ENCODE data around the gene MBOAT1.

MBOAT1 gene

DNA sequence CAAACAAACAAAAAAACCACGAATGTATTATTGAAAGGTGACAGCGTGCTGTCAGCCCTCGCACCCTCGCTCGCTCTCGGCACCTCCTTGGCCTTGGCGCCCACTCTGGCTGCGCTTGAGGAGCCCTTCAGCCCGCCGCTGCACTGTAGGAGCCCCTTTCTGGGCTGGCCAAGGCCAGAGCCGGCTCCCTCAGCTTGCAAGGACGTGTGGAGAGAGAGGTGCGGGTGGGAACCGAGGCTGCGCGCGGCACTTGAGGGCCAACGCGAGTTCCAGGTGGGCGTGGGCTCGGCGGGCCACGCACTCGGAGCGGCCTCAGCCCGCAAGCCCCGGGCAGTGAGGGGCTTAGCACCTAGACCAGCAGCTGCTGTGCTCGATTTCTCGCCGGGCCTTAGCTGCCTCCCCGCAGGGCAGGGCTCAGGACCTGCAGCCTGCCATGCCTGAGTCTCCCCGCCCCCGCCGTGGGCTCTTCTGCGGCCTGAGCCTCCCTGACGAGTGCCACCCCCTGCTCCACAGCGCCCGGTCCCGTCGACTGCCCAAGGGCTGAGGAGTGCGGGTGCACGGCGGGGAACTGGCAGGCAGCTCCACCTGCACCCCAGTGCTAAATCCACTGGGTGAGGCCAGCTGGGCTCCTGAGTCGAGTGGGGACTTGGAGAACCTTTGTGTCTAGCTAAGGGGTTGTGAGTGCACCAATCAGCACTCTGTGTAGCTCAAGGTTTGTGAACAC lies 20.9 kb upstream of the MBOAT1 start:
- DNase-seq (no peak), ATAC-seq (no peak)

DNA sequence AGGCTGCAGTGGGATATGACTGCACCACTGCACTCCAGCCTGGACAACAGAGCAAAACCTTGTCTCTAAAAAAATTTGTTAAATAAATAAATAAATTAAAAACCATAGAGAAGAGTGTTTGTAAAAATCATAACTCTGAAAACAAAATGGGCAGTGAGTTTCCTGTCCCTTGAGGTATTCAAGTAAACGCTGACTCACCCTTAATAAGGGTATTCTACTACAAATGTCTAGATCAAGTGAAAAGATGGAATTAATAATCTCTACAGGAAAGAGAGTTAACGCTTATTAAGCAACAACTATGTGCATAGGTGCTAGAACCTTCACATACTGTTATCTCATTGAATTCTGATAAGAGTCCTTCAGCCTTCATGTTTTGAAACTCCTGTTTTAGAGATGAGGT lies 19.9 kb upstream of the MBOAT1 start:
- no peak for DNase-seq
- no peak for ATAC-seq

- ATAC-seq (no peak), DNase-seq (no peak)
These were observed 18.3 kb upstream of the MBOAT1 start for GRCh38 chr6:20230401-20231119.

- ATAC-seq (no peak), DNase-seq (no peak)
These were observed 17.6 kb upstream of the MBOAT1 start for GRCh38 chr6:20229881-20230280.

DNA sequence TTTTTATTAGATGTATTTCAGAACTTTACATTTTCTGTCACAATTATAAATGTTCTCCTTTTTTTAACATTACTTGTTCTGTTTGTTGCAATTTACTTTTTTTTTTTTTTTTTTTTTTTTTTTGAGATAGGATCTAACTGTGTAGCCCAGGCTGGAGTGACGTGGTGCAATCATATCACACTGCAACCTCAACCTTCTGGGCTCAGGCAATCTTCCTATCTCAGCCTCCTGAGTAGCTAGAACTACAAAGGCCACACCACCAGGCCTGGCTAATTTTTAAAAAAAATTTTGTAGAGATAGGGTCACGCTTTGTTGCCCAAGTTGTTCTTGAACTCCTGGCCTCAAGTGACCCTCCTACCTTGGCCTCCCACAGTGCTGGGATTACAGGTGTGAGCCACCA lies 15.1 kb upstream of the MBOAT1 start:
- no peak for DNase-seq
- ATAC-seq = no peak

DNA sequence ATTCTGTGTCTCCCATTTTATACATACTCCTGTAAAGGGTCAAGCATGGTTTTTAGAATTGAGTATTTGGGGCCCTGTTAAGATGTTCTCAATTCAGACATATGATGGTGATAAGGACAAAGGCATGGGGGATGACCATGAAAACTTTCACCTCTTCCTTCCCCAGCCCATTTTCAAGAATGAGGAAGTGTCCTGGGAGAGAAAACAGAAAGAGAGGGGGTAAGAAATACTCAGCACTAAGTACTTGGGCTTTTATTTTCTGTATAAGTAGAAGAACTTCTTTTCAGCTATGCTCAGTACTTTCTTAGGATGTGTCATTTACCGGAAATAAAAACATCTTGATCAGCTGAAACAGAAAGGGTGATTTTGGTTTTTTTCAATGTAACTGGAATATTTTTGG lies 10.9 kb upstream of the MBOAT1 start:
- DNase-seq (no peak), ATAC-seq (no peak)

DNA sequence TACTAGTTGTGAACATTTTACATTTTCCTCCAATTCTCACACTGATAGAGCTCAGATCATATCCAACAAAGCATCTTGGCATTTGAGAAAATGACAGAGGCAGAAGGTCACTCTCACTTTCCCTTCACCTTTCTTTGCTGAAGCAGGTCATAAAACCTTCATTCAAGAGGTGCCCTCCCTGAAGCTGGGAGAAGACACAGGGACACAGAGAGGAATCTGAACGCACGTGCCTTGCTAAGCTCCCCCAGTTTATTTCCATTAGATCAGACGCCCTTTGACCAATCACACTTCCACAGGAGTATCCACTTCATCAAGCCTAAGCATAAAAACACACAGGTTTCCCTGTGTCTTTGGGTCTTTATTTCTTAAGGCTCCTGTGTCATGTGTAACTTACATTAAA lies 9.2 kb upstream of the MBOAT1 start:
- ATAC-seq (no peak), DNase-seq (no peak)

GRCh38 chr6:20220359-20220758 lies 8.1 kb upstream of the MBOAT1 start:
- ATAC-seq (no peak), DNase-seq (no peak)

DNA sequence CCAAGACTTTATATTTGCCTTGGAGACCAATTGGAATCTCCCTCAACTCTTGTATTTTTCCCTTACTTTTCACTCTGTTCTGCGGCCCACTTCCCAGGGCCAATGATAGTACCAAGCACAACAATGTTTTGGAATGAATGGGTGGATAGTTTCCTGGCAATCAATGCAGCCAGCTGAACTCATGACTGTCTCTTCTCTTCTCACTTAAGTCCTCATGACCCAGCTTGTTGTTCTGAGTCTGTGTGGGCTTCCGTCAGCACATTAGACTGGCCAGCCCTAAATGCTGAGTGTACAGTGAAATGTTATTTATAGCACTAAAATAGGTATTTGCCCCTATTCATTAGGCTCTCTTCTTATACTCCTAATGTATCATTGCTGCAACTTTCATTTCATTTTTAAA lies 5.6 kb upstream of the MBOAT1 start:
- no peak for ATAC-seq
- DNase-seq = no peak

DNA sequence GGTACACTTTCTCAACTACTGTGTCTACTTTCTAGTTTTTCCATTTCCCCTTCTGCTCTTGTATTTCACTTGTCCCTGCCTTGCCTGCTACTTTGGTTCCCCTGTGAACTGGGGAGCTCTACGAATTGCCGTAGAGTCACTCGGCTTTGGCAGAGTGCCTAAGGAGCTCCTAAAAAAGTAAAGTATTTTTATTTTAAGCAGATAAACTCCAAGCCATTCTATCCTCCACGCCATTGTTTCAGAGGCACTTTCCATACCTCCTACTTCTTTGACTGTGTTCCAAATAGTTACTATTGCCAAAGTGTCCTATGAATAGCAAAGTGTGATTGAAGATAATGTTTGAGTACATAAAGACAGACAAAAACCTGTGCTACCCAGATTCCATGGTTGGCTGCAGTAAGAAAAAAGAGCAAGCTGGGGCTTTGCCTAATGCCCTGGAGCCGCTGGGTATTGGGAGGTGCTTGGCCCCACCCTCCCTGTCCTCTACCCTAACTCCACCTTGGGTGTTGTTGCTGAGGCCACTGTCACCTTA lies 5.1 kb upstream of the MBOAT1 start:
- ATAC-seq = no peak
- no peak for DNase-seq

DNA sequence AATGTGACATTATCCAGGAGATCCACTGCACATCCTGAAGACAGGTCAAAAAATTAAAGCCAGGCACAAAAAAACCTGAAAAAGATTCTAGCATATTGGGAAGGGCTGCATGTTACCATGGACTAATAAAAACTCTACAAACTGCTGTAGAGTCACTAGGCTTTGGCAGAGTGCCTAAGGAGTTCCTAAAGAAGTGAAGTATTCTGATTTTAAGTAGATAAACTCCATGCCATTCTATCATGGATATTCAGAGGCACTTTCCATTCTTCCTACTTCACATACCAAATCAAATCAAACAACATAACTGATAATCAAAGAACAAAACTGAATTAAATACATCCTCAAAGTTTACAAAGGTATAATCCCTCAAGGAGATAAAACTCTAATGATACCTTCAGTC lies 3.0 kb upstream of the MBOAT1 start:
- DNase-seq (no peak), ATAC-seq (no peak)

DNA sequence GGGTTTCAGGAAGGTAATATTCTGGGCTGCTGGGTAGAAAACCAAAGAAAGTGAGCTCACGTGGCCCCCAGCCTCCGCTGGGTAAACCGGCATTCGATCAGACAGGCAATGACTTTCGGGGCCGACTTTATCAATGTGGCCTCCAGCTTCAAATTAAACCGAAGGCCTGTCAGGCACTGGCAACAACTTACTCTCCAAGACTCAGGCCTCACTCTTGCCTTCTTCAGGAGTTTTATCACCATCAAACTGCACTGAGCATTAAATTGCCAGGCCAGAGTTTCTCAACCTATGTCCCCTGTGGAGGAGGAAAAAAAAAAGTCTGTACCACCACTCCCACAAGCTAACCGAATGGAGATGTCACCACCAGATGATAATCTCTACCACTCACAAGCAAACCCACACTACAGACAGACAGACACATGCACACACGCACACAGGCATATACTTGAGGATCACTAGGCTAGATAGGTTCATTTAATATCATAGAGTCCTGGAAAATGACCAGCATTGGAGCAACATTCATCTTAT lies 1.1 kb upstream of the MBOAT1 start:
- DNase-seq (peak; percentile 11), ATAC-seq (no peak)

- peak; percentile 2 for ATAC-seq
- no peak for DNase-seq
These were observed 303 bp downstream of the MBOAT1 start for GRCh38 chr6:20211941-20212391.

DNA sequence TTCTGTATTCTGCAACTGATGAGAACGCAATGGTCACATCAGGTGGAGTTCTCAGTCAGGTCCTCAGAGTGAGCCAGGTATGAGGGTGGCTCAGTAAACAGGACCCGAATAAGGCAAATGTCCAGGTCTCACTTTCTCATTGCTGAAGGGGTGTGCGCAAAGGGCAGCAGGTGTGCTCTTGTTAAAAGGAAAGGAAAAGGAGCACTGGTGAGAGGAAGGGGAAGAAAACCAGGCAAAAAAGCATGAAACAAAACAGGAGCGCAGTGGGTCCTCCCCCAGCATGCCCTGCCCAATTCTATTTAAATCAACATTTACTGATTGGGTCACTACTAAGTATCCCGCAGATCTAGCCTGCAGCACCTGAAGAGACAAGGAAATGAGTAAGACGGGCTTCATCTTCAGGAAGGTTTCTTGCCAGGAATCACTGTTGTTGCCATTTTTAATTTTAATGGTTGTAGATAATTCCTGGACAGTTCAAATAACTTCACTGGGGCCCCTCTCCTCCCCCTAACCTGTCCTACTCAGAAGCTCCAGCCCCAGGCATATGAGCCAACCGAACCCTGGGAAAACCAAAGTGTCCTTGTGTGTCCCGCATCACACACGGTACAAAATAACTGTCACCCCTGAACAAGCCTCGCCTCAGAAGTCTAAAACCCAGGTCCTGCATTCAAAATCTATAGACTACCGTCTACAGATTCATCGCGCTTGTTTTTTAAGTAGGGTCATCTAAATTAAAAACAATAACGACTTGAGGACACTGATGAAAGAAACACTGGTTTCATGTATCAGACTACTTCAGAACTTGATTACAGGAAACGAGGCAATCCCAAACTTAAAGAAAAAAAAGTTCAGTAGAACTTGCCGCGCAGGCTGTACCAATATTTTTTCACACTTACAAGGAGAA lies 980 bp downstream of the MBOAT1 start:
- ATAC-seq (no peak), DNase-seq (no peak)

- no peak for ATAC-seq
- DNase-seq = no peak
These were observed 2.1 kb downstream of the MBOAT1 start for GRCh38 chr6:20210158-20210557.

DNA sequence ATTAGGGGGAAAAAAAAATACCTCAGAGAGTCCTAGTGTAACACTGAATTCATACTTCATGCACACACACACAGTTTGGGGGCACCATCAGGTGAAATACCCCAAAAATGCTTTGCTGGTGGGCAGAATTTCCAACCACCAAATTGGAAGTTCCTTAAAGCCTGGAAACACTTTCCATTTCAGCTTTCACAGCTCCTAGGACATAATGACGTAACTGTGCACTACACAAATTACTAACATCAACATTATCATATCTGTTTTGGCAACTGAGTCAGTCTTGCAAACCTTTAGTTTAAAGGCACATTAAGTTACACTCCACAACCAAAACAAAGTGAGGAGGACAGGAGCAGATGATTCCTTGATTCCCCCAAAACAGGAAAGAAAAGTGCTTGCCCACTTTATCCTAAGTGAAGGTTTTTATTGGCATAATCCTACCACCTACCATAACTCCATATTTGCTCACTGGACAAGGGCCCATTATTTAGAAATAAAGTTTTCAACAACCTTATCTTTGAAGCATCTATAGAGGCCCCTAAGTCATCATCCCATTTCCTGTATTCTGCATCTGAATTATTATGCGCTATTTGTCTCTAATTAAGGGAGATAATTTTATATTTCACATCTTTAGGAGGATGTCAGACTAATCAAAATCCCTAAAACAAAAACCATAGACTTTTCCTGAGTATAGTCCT lies 3.4 kb downstream of the MBOAT1 start:
- ATAC-seq (no peak), DNase-seq (no peak)

- DNase-seq (no peak), ATAC-seq (no peak)
These were observed 5.2 kb downstream of the MBOAT1 start for GRCh38 chr6:20207088-20207418.

- DNase-seq (peak; percentile 6), ATAC-seq (peak; percentile 15)
These were observed 6.5 kb downstream of the MBOAT1 start for GRCh38 chr6:20205722-20206161.

DNA sequence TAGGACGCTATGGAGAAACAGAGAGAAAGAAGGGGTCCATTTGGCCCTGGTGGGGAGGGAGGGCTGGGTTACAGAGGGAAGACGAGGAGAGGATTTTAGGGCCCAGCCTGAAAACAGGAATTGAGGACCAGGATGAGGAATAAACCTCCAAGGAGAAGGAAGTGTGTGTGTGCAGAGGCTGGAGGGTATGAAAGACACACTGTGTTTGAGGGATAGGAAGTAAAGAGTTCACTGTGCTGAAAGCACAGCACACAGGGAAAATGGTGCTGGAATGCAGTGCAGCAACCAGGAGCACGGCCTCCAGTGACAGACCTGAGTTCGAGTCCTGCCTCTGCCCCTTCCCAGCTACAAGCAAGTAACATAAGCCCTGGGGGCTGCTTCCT lies 7.8 kb downstream of the MBOAT1 start:
- DNase-seq (no peak), ATAC-seq (no peak)

- no peak for ATAC-seq
- DNase-seq = no peak
These were observed 8.4 kb downstream of the MBOAT1 start for GRCh38 chr6:20203561-20204511.

All from stimulated activated naive CD8-positive, alpha-beta T cell treated with anti-CD3 and anti-CD28 coated beads, Interleukin-15, Interleukin-2, amounts not matched to agents 100 U/mL and 50 U/mL, for 24 hours (primary cell).